Neural cell (in vitro differentiated cells): ENCODE data around the gene SARS1. TPM values are rescaled to one million over a fixed set of nuclear protein-coding genes. Genes with fewer than 3 reads are reported as not detected.

Experiments
- H2AFZ ChIP-seq: fragments of 200-600, 300-800 bp; sonication (generic), shearing (Covaris generic); 2 replicates; pipeline ENCODE4 v1.6.0; 2014; ENCODE audit warnings: low read depth, mild to moderate bottlenecking, antibody characterized with exemption, low read length, moderate library complexity
- H3F3A ChIP-seq: fragments of 200-600 bp; shearing (Covaris generic); 2 replicates; pipeline ENCODE4 v1.6.1; 2016; ENCODE audit warnings: mild to moderate bottlenecking, moderate library complexity, mixed read lengths, antibody characterized with exemption, low read length; ENCODE audit not compliant: insufficient read depth, poor library complexity, severe bottlenecking
- H3K27ac ChIP-seq: fragments of 200-600, 300-800 bp; sonication (generic), shearing (Covaris generic); 2 replicates; pipeline ENCODE4 v1.5.1; 2014; ENCODE audit warnings: mild to moderate bottlenecking, low read length, moderate library complexity
- H3K27me3 ChIP-seq: fragments of 300-800, 200-600 bp; sonication (generic), shearing (Covaris generic); 2 replicates; pipeline ENCODE4 v1.6.0; 2014; ENCODE audit warnings: mild to moderate bottlenecking, low read depth, low read length, moderate library complexity; ENCODE audit not compliant: insufficient read depth
- H3K36me3 ChIP-seq: fragments of 300-800, 200-600 bp; sonication (generic), shearing (Covaris generic); 2 replicates; pipeline ENCODE4 v1.5.1; 2014; ENCODE audit warnings: mild to moderate bottlenecking, antibody characterized with exemption, low read length, moderate library complexity; ENCODE audit not compliant: insufficient read depth
- H3K4me2 ChIP-seq: fragments of 300-800, 200-600 bp; sonication (generic), shearing (Covaris generic); 2 replicates; pipeline ENCODE4 v1.6.0; 2014; ENCODE audit warnings: mild to moderate bottlenecking, low read length
- H3K4me3 ChIP-seq: fragments of 300-800, 200-600 bp; sonication (generic), shearing (Covaris generic); 2 replicates; pipeline ENCODE4 v1.5.1; 2014; ENCODE audit warnings: mild to moderate bottlenecking, low read length, moderate library complexity
- H3K79me2 ChIP-seq: fragments of 200-600 bp; shearing (Covaris generic); replicated peaks from 2 replicates; pipeline ENCODE4 v1.6.0; 2014; ENCODE audit warnings: mild to moderate bottlenecking, low read length, moderate library complexity; ENCODE audit not compliant: insufficient read depth
- H3K9ac ChIP-seq: fragments of 300-800, 200-600 bp; sonication (generic), shearing (Covaris generic); 2 replicates; pipeline ENCODE4 v1.6.1; 2016; ENCODE audit warnings: mild to moderate bottlenecking, low read length, mixed read lengths
- H3K9me2 ChIP-seq: fragments of 200-600 bp; shearing (Covaris generic); 2 replicates; pipeline ENCODE4 v1.6.1; 2016; ENCODE audit warnings: mild to moderate bottlenecking, low read length, mixed read lengths; ENCODE audit not compliant: insufficient read depth
- H3K9me3 ChIP-seq: fragments of 200-600, 300-800 bp; sonication (generic), shearing (Covaris generic); 2 replicates; pipeline ENCODE4 v1.6.1; 2016; ENCODE audit warnings: mild to moderate bottlenecking, mixed run types, low read length, moderate library complexity, mixed read lengths
- H4K20me1 ChIP-seq: fragments of 200-600 bp; shearing (Covaris generic); 2 replicates; pipeline ENCODE4 v1.6.1; 2016; ENCODE audit warnings: mild to moderate bottlenecking, mixed run types; ENCODE audit not compliant: insufficient read depth
- CTCF ChIP-seq: fragments of 450-650 bp; IDR thresholded peaks from 2 replicates; pipeline ENCODE4 v1.5.1; 2014; ENCODE audit warnings: antibody characterized with exemption, mild to moderate bottlenecking, moderate library complexity; ENCODE audit not compliant: poor library complexity, severe bottlenecking
- EP300 ChIP-seq: fragments of 450-650 bp; conservative IDR thresholded peaks from 2 replicates; pipeline ENCODE4 v1.6.1; 2014; ENCODE audit warnings: antibody characterized with exemption, mild to moderate bottlenecking, moderate library complexity; ENCODE audit not compliant: poor library complexity, severe bottlenecking
- EZH2 ChIP-seq: fragments of 200-600, 300-800 bp; shearing (Covaris generic), sonication (generic); IDR thresholded peaks from 2 replicates; pipeline ENCODE4 v1.6.1; 2014; ENCODE audit warnings: antibody characterized with exemption, low read length, borderline replicate concordance, mild to moderate bottlenecking; ENCODE audit not compliant: insufficient read depth, poor library complexity, severe bottlenecking
- MXI1 ChIP-seq: fragments of 450-650 bp; conservative IDR thresholded peaks from 2 replicates; pipeline ENCODE4 v1.6.1; 2014; ENCODE audit warnings: antibody characterized with exemption, mild to moderate bottlenecking; ENCODE audit not compliant: poor library complexity, severe bottlenecking
- POLR2AphosphoS5 ChIP-seq: IDR thresholded peaks from 2 replicates; pipeline ENCODE4 v1.6.1; 2012
- RAD21 ChIP-seq: fragments of 450-650 bp; conservative IDR thresholded peaks from 2 replicates; pipeline ENCODE4 v1.6.1; 2014; ENCODE audit warnings: antibody characterized with exemption, mild to moderate bottlenecking, moderate library complexity
- SMC3 ChIP-seq: fragments of 450-650 bp; conservative IDR thresholded peaks from 2 replicates; pipeline ENCODE4 v1.6.1; 2014; ENCODE audit warnings: antibody characterized with exemption, mild to moderate bottlenecking, moderate library complexity; ENCODE audit not compliant: poor library complexity
- polyA plus RNA-seq: library from polyadenylated mRNA; depleted of rRNA; stranded (reverse); fragments of >200 nt; gene quantifications from 2 replicates; pipeline ENCODE4 v1.2.3, GENCODE V29; 2014
- TF ChIP-seq, protein P1 (sequence below): IDR thresholded peaks from 2 replicates; pipeline ENCODE4 v1.6.1; 2012; ENCODE audit warnings: borderline replicate concordance

SARS1 gene
- polyA plus RNA-seq, 1 donor from 2014 or later, result 281 TPM

DNA sequence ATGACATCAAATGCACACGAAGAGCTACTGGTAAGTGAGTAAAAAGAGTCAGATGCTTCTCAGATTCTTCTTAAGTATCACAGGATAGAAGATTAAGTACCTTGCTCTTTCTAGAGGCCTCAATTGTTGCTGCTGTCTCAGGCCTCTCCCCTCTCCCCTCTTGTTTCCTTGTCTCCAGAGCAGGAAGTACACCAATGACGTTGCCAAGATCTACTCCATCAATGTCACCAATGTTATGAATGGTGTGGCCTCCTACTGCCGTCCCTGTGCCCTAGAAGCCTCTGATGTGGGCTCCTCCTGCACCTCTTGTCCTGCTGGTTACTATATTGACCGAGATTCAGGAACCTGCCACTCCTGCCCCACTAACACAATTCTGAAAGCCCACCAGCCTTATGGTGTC is 21.3 kb upstream of the SARS1 start:
- H3F3A ChIP-seq, result no peaks in the 10 kb centered on the region
- H3K9ac ChIP-seq, result no peak overlapping the region
- no peaks in the 10 kb centered on the region for H3K36me3 ChIP-seq
- no peak overlapping the region for H2AFZ ChIP-seq
- H3K79me2 ChIP-seq, result no peaks in the 10 kb centered on the region
- no peak overlapping the region for H3K4me2 ChIP-seq
- no peaks in the 10 kb centered on the region for H3K27me3 ChIP-seq
- no peaks in the 10 kb centered on the region for H4K20me1 ChIP-seq
- no peaks in the 10 kb centered on the region for H3K9me2 ChIP-seq
- H3K9me3 ChIP-seq, result no peaks in the 10 kb centered on the region
- H3K4me3 ChIP-seq, result no peak overlapping the region
- no peak overlapping the region for H3K27ac ChIP-seq
- TF ChIP-seq EP300, result no peak

DNA sequence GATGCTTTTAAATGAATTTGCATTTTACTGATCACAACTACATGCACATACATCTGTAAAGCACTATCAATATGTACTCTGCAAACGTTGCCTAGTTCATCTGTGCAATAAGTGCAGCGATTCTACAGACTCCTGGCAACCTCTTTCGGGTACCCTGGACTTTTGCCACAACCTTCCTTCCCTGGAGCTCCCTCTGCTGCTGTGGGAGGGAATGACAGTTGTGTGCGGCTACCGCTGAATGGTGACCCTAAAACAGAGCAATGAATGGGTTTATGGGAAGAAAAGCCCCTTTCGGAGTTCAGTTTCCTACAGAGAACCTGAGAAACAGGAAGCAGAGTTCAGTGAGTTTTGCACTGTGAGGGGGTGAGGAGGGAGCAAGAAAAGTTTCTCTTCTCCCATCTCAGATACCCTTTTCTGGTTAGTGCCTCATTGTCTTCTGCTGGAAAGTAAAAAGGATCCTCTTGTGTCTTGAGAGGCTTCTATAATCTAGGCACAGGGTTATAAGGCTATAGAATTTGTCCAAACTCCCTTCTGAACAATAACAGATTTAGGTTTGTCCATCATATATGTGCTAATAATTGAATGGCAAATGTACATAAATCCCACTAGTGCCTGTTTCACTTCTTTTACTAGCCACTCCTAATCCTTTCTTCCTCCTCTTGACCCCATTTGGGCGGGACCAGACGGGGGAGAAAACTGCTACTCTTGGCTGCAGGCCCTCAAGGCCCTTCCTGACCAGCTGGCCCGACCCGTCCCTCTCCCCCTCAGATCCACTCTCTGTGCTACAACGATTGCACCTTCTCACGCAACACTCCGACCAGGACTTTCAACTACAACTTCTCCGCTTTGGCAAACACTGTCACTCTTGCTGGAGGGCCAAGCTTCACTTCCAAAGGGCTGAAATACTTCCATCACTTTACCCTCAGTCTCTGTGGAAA is 19.8 kb upstream of the SARS1 start:
- H3K4me2 ChIP-seq, result no peak overlapping the region
- H2AFZ ChIP-seq, result no peak overlapping the region
- H3K79me2 ChIP-seq, result no peaks in the 10 kb centered on the region
- no peak overlapping the region for H3K9ac ChIP-seq
- H3K9me2 ChIP-seq, result no peaks in the 10 kb centered on the region
- no peaks in the 10 kb centered on the region for H3F3A ChIP-seq
- H3K9me3 ChIP-seq, result no peaks in the 10 kb centered on the region
- no peak for TF ChIP-seq MXI1
- TF ChIP-seq, protein P1, sequence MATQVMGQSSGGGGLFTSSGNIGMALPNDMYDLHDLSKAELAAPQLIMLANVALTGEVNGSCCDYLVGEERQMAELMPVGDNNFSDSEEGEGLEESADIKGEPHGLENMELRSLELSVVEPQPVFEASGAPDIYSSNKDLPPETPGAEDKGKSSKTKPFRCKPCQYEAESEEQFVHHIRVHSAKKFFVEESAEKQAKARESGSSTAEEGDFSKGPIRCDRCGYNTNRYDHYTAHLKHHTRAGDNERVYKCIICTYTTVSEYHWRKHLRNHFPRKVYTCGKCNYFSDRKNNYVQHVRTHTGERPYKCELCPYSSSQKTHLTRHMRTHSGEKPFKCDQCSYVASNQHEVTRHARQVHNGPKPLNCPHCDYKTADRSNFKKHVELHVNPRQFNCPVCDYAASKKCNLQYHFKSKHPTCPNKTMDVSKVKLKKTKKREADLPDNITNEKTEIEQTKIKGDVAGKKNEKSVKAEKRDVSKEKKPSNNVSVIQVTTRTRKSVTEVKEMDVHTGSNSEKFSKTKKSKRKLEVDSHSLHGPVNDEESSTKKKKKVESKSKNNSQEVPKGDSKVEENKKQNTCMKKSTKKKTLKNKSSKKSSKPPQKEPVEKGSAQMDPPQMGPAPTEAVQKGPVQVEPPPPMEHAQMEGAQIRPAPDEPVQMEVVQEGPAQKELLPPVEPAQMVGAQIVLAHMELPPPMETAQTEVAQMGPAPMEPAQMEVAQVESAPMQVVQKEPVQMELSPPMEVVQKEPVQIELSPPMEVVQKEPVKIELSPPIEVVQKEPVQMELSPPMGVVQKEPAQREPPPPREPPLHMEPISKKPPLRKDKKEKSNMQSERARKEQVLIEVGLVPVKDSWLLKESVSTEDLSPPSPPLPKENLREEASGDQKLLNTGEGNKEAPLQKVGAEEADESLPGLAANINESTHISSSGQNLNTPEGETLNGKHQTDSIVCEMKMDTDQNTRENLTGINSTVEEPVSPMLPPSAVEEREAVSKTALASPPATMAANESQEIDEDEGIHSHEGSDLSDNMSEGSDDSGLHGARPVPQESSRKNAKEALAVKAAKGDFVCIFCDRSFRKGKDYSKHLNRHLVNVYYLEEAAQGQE, result no peak
- no peak for TF ChIP-seq SMC3
- no peak for TF ChIP-seq POLR2AphosphoS5
- TF ChIP-seq EZH2, result no peak
- peak; percentile 43 for TF ChIP-seq CTCF
- TF ChIP-seq EP300, result no peak
- no peak for TF ChIP-seq RAD21
- H3K27me3 ChIP-seq, result no peaks in the 10 kb centered on the region
- no peaks in the 10 kb centered on the region for H4K20me1 ChIP-seq
- no peak overlapping the region for H3K4me3 ChIP-seq
- H3K27ac ChIP-seq, result no peak overlapping the region
- no peaks in the 10 kb centered on the region for H3K36me3 ChIP-seq
